HG02642 (cell line): ENCODE data around the gene SLC22A3.
"Not testable (repeated sequence)": the region's sequence is repeated elsewhere in the genome, so short reads cannot be mapped to it uniquely, and the experiment has no call there.

Experiments used
- ATAC-seq: cut with Tn5 transposase; IDR thresholded peaks from one replicate; pipeline ENCODE4 v1.9.1; 2021; ENCODE audit warnings: mild to moderate bottlenecking; ENCODE audit not compliant: unreplicated experiment, poor library complexity

The SLC22A3 gene

DNA sequence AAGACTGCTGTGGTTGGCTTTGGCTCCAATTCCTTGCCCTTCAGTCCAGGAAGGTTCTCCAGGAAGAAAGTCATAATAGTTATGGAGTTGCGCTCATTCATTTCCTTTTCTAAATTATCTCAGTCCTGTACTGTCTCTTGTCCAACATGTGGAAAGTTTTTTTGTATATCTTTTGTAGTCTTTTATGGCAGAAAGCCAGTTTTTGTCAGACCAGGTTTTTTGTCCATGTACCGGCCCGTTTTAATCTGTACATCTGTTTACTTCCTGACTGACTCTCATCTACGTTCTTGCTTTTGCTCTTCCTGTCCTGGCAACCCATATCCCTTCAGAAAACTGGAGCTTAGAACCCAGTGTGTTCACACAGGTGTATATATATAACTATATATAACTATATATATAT lies 127.9 kb downstream of the SLC22A3 start:
- not testable (repeated sequence) for ATAC-seq

DNA sequence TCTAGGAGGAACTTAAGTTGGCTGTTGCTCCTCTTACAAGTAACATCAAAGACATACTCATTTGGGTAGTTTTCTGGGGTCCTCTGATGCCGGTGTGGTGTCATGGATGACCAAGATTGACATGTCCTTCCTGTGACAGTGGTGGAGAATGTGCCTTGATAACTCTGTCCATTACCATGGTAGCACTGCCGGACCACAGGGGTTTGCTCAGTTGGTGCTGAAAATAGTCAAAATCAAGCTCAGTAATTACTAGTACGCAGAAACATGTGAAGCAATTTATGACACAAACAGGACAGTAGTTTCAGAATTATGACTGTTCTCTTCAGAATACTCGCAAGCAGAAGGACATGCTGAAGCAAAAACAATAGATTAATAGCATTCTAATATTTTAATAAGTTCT lies 128.9 kb downstream of the SLC22A3 start:
- not testable (repeated sequence) for ATAC-seq

DNA sequence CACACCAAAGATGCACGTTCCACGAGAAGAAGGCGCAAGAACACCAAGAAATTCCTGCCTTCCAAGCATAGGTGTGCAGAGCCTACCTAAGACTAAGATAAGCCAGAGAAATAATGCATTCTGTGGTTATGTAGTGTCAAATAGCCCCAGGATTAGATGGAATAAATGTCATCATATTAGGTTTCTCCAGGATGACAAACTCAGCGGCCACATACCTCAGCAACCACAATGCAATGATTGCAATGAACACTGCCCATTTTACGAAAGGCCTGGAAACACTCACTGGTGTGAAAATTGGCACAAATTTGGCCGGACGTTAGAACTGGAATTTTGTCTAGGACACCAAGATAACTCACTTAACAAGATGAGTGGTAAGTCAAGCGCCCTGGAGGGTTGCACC lies 129.7 kb downstream of the SLC22A3 start:
- no peak for ATAC-seq

DNA sequence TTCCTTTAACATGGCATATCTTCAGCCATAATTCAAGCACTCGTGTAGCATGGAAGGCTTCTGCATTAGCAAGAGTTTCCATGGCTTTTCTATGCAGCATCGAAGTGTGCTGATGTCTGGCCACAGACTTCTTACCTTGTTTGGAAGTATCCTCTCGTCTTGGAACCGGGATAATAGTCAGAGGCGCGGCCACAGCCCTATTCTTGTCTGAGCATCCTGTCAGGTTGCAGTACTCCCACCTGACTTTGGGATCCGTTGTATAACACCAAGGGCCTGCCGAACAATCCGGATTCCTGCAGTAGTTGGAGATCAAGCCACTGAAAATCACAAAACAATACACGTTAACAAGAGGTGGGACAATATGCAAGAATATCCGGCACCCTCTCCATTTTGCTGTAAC lies 138.9 kb downstream of the SLC22A3 start:
- ATAC-seq, result no peak

DNA sequence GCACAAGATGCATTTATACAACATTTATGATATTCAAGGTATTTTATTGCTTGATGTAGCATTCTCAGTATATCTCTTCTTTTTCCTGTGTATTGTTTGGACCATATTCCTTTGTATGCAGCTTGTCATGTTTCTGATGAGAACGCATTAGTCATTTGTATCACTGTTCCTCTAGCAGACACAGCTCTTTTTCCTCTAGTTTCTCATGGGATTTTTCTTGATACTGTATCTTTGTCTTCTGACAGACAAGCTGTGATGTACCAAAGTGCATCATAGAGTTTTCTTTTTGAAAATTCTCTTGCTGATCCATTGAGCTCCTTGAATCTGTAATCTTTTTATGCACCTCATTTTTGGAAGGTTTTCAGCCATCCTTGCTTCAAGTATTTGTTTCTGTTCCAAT lies 140.9 kb downstream of the SLC22A3 start:
- ATAC-seq, result no peak

DNA sequence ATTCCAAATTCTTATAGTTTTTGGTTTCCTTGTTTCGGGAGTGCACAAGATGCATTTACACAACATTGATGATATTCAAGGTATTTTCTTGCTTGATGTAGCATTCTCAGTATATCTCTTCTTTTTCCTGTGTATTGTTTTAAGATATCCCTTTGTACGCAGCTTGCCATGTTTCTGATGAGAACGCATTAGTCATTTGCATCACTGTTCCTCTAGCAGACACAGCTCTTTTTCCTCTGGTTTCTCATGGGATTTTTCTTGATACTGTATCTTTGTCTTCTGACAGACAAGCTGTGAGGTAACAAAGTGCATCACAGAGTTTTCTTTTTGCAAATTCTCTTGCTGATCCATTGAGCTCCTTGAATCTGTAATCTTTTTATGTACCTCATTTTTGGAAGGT lies 146.4 kb downstream of the SLC22A3 start:
- ATAC-seq, result no peak

DNA sequence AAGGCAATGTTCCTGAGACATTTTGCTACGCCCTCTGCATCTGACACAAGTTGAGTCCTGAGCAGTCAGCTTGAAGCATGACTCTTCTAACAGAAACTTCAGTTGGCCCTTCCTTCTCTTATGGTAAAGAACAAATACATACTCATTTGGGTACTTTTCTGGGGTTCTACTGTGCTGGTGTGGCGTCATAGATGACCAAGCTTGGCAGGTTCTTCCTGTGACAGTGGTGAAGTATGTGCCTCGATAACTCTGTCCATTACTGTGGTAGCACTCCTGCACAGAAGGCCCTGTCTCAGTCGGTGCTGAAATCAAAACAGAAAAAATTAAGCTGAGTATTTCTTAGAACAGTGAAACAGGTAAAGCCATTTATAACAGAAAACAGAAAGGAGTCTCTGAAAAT lies 152.5 kb downstream of the SLC22A3 start:
- no peak for ATAC-seq
